ENCODE data around the gene MTARC2.

MTARC2 gene

DNA sequence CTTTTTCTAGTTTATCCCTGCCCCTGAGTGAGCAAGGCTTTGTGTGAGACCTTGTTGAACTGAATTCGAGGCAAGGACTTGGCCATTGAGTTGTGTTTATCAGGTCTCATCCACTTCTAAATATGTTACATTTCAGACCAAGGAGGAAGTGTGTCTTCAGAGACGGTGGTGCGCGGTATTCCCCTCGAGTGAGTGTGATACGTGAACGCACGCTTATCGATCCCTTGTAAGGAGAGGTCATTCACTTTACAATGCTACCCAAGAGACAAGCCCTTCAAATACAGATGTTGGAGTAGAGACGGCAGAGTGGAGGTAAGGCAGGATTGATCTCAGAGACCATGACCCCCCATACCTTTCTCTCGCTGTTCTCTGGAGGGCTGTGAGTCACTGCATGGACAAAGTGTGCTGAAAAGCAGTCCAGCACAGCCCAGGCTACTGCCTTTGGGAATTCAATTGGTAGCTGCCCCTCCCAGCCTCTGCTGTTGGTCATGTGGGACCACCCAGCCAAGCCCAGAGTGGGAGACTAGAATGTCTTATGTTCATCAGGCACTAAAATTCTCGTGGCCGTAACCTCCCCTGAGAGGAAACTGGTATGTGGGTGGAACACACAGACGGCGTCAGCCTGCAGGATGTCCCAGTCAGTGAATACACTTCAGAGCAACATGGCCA lies 22.3 kb downstream of the MTARC2 start:
- no peak for DNase-seq

DNA sequence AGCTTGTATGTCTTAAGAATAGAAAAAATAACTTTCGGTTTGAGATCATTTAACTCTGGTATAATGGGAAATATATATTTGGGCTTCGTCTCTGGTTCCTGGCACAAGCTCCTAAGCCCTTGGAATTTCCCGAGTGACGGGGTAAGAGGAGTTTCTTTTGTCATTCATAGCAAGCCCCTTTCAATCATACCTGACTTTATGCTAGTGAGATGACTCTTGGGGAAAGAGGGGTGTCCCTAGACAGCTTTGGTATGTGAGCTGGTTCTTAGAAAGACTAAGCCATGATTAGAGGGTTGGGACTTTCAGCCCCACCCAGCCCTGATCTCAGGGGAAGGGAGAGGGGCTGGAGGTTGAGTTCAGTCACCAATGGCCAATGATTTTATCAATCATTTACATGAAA lies 24.7 kb downstream of the MTARC2 start:
- DNase-seq: no peak

DNA sequence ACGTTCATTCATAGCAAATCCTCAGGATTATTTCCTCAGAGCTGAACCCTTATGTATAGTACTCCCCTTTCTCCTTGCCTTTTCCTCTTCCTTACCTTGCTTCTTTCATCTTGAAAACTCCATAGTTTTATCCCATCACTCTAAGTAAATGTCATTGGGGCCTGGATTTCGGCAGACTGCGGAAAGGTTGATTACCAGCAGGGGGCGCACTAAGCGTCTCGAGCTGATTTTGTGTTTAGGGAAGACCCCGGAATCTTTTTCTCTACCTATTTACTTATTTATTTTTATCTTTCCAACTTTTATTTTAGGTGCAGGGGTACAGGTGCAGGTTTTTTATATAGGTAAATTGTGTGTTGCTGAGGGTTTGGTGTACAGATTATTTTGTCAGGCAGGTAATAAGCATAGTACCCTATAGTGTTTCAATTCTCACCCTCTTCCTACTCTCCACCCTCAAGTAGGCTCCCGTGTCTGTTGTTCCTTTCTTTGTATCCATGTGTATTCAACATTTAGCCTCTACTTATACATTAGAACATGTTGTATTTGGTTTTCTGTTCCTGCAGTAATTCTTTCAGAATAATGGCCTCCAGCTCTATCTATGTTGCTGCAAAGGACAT lies 27.2 kb downstream of the MTARC2 start:
- peak; percentile 15 for DNase-seq

- DNase-seq: no peak
Measured at GRCh38 chr1:220776254-220776653, 28.1 kb downstream of the MTARC2 start.

GRCh38 chr1:220776720-220777326 lies 28.7 kb downstream of the MTARC2 start:
- DNase-seq: peak; percentile 59

GRCh38 chr1:220783453-220783852 lies 35.3 kb downstream of the MTARC2 start:
- DNase-seq: no peak

DNA sequence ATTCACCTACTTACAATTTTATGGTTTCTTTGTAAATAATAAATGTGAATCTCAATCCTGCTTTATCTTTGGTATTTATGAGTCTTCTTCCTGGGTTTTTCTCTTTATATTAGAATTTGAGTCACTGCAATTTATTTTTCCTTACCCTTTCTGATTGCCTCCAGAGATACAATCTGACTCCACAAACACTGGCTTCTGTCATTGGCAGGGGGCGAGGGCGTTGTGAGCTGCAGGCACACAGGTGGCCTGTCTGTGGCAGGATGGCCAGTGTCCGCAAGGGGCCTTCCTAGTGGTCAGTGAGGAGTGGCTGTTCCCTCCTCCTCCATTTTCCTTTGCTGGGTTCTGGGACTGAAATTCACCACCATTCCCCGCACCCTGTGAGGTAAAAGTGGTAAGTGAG lies 36.6 kb downstream of the MTARC2 start:
- no peak for DNase-seq

DNA sequence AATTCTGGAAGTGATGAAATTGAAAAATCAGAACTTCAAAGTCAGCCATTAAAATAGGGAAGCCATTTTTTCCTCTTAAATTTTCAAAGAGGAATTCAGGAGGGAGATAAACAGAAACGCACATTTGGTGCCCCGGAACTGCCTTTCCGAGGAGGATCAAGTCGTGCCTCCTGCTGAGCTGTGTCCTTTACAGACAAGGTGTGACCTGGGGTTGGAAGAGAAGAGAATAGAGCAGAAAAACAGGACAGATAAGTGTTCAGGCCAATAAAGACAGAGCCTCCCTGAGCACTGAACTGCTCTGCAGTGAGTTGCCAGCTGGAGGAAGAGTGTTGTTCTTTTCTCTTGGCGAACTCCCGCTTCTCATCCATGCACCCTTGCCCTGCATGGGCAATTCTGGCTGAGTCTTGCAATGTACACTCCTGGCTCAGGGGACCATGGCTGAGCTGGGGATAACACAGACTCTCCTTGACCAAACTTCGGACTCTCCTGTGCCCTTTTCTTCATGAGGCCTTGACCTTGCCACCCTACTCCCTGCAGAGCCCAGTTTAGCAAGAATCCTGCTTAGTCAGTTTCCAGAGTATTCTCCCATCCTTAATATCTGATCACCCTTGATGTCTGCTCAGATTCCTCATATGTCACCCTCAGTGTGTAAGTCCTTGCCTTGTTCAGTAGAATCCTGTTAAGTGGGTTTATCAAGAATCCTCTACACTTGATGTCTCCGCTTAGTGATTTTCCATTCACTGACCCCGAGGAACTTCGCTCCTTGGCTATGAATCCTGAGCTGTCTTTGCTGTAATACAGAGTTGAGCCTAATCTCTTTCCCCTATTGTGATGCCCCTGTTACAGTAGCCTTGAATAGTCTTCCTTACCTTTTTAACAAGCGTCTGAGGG lies 37.3 kb downstream of the MTARC2 start:
- DNase-seq: no peak

GRCh38 chr1:220786057-220786336 lies 37.9 kb downstream of the MTARC2 start:
- no peak for DNase-seq

DNA sequence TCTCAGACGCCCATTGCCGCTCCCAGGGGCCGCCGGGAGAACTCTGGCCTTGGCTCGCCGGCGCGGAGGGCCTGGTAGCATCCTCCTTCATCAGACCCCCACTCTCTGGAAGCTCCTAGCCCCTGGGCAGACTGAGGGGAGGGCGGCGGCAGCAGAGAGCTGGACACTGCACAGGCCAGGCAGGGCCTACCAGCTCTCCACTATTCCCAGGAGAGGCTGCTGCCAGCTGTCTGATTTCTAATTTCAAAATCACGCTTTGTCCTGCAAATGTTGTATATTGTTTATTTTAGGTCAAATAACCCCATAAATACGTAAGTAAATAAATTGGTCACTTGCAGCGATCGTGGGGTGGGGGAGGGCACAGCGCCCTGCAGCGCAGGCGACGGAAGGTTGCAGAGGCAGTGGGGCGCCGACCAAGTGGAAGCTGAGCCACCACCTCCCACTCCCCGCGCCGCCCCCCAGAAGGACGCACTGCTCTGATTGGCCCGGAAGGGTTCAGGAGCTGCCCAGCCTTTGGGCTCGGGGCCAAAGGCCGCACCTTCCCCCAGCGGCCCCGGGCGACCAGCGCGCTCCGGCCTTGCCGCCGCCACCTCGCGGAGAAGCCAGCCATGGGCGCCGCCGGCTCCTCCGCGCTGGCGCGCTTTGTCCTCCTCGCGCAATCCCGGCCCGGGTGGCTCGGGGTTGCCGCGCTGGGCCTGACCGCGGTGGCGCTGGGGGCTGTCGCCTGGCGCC lies 38.4 kb downstream of the MTARC2 start, which contains the start of gene MTARC1:
TSS of gene MTARC1 (plus strand) at position 577 of the 732 bp plus-strand sequence. CDS start at position 609, 32 bp downstream.
- no peak for DNase-seq

DNA sequence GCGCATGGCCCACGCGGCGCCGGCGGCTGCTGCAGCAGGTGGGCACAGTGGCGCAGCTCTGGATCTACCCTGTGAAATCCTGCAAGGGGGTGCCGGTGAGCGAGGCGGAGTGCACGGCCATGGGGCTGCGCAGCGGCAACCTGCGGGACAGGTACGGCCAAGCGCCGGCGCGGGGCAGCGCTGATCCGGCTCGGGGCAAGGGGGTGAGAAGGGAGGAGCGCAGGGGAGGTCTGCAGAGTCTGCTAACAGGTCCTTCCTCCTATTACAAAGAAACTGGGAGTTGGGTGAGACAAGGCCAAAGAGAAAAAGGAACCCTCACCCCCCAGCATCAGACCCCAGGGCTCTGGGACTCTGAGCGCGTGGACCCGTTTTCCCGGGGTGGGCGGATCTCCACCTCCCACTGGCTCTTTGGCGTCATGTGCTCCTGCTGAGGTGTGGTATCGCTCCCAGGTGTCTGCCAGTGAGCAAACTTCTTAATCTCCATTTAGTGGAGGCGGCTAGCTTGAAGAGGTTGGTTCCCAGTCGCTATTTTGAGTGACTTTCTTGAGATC lies 39.0 kb downstream of the MTARC2 start:
- no peak for DNase-seq

GRCh38 chr1:220788900-220789299 lies 40.8 kb downstream of the MTARC2 start:
- no peak for DNase-seq

- no peak for DNase-seq
Measured at GRCh38 chr1:220789532-220790147, 41.5 kb downstream of the MTARC2 start.

GRCh38 chr1:220791285-220791684 lies 43.2 kb downstream of the MTARC2 start:
- no peak for DNase-seq

DNA sequence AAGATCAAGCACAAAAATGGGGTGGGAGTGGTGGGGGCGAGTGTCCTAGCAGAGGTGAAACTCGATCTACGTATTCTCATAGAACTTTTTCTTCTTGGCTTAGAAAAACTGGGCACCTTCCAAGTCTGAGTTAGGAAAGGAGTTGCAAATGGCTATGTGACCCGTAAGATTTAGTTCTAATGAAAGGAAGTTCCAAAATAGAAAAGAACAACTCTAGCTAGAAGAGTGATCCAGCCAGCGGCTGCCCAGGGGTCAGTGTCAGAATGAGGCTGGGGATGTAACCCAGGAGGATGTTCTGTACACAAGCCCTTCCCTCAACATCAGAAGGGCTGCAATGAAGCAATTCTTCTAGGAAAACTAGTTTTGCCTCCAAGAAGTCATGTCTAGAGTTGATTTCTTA lies 43.8 kb downstream of the MTARC2 start:
- DNase-seq: no peak

DNA sequence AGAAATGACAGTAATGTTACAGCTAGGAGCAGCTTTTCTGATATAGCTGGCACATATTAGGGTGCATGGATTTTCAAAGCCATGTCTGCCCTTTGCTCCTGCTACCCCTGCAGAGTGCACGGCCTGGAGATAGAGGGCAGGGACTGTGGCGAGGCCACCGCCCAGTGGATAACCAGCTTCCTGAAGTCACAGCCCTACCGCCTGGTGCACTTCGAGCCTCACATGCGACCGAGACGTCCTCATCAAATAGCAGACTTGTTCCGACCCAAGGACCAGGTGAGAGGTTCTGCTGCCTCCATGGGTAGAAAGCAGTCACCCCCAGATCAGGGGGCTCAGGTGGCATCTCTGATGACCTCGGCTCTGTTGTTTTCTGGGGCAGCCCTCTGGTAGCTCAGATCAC lies 48.4 kb downstream of the MTARC2 start:
- DNase-seq: no peak

DNA sequence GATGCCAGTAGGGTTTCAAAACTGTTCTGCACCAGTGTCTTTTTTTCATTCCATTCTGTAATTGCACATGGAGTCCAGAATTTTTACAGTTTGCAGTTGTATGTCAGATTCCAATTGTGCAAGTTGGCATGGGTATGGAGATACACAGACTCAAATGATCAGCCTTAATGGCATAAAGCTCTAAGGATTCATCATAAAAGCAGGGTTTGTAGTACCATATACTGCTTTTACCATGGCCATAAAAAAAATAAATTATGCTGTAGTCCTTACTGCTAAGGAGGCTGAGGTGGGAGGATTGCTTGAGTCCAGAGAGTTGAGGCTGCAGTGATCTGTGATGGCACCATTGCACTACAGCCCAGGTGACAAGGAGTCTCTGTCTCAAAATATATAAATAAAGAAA lies 48.9 kb downstream of the MTARC2 start:
- no peak for DNase-seq

- DNase-seq: no peak
Measured at GRCh38 chr1:220797553-220797952, 49.4 kb downstream of the MTARC2 start.

GRCh38 chr1:220798338-220798737 lies 50.2 kb downstream of the MTARC2 start:
- DNase-seq: no peak

DNA sequence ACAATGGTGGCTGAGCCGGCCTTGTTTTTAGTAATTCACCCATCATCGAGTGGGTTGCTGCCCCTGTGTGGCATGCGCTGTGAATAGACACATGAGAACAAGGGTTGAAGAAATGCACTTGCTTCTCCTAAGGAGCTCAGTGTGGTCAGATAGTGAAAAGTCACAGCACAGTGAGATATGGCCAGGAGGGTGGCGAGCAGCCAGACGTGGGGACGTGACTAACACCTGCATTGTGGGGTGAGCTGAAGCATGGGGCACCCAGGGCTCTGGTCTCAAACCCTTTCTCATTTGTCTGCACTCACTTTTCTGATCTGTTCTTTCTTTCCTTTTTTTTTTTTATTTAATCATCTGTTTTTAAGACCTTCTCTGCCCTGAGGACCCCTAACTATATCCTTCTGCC lies 52.1 kb downstream of the MTARC2 start:
- no peak for DNase-seq

DNA sequence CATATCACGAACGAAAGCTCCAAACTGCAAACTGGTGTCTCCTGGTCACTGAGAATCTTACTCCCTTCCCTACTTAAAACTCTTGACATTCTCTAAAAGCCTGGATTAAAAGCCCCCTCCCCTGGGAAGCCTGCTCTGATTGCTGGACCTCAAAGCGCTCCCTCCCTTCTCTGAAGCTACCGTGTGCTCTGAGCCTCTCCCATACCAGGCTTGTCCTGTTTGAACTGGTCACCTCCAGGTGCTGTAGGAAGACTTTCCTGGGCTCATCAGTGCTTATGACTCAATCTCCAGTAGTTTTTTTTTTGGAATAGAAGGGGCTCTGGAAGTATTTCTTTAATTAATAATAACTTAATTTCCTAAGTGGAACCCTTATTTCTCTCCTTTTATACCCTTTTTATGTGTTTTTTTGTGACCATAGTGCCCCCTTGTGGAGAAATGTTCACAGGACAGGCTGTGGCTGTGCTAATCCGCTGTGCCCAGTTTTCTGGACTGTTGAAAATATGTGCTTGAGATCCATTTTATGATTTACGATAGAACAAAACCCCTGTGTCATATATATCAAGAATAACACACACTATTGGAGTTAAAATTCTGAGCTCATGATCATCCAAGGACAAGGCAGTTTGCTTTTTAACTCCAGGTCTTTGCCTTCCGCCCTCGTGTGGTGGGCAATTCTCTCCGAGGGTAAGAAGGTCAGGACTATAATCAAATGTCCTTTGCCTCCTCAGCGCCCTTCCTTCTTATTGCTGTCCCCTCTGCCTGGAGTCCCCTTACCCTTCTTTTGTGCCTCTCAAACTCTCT lies 55.5 kb downstream of the MTARC2 start:
- DNase-seq: no peak

Data from T-helper 9 cell (primary cell).